ENCODE measurements around the gene NCAN. TPM values are rescaled to one million over a fixed set of nuclear protein-coding genes. Genes with fewer than 3 reads are reported as not detected.

NCAN gene
- total RNA-seq, 1 donor from 2014 or later: not detected

DNA sequence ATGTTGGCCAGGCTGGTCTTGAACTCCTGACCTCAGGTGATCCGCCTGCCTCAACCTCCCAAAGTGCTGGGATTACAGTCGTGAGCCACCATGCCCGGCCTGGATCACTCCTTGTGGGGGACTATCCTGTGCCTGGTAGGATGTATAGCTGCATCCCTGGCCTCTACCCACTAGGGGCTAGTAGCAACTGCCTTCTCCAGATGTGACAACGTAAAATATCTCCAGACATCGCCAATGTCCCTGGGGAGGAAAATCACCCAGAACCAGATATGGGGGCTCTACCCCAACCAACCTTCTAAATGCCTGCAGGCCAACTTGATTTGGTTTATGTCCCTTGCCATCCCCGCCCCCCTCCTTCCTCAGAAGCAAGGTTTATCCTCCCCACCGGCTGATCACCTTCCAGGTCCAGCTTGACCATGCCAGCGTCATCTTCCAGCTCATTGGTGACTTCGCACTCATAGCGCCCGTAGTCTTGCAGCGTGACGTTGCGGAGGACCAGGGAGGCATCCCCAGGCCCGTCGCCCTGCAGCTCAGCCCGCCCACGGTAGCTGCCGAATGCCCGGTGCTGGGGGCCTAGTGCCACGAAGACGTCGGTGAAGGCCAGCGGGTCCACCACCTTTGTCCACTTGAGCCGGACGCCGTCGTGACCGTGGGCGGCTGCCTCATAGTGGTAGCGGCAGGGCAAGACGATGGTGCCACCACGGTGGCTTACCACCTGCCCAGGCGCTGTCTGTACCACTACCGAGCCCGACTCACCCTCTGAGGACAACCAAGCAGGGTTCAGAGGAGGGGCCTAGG lies 48.9 kb downstream of the NCAN start:
- no peaks in the 10 kb centered on the region for H3K4me1 Mint-ChIP-seq (ENCODE audit: low read depth)
- H3K27me3 Mint-ChIP-seq (ENCODE audit: insufficient read depth): peaks cover 36% of the 10 kb centered on the region
- no peak overlapping the region for H3K4me3 Mint-ChIP-seq
- peaks cover 1% of the 10 kb centered on the region for H3K36me3 Mint-ChIP-seq (ENCODE audit: low read depth)
- intact Hi-C loops (cut with micrococcal nuclease): no loop called here
- no peaks in the 10 kb centered on the region for H3K9me3 Mint-ChIP-seq
- DNase-seq (ENCODE audit: low spot score): no peak
- no peak overlapping the region for H3K27ac Mint-ChIP-seq

- Mint-ChIP-seq H3K9me3 (no peaks in the 10 kb centered on the region), H3K36me3 (ENCODE audit: low read depth) (peaks cover 1% of the 10 kb centered on the region), H3K4me3 (no peak overlapping the region), H3K27me3 (ENCODE audit: insufficient read depth) (peaks cover 41% of the 10 kb centered on the region), H3K27ac (no peak overlapping the region), H3K4me1 (ENCODE audit: low read depth) (no peaks in the 10 kb centered on the region)
- intact Hi-C loops (cut with micrococcal nuclease): no loop called here
- no peak for DNase-seq (ENCODE audit: low spot score)
Observed at GRCh38 chr19:19261350-19262189, 49.8 kb downstream of the NCAN start.

DNA sequence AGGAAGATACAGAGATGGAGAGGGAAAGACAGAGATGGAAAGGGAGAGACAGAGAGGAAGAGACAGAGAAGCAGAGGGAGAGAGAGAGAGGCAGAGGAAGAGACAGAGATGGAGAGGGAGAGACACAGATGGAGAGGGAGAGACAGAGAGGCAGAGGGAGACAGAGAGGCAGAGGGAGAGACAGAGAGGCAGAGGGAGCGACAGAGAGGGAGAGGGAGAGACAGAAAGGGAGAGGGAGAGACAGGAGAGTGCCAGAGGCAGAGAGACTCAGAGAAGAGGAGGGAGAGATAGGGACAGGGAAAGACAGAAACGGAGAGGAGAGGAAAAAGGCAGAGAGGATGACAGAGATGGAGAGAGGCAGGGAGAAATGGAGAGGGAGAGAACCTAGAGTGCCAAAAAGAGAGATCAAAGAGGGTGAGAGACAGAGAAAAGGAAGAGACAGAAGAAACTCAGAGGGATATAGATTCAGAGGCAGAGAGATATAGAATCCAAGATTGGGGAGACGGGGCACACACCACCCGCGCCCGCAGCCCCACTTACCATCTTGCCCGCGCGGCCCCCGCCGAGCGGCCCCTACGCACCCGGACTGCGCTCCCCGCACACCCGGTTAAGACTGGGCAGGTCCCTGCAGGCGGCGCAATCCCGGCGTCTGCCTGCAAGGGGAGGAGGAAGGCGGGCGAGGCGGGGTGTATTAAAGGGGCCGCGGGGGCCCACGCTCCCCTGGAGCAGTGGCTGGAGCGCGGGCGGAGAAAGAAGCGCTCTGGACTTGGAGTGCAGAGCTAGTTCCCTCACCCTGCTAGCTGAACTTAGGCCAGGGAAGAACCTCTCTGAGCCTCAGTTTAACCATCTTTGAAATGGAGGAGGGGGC lies 50.7 kb downstream of the NCAN start:
- intact Hi-C loops (cut with micrococcal nuclease): no loop called here
- DNase-seq (ENCODE audit: low spot score): no peak
- Mint-ChIP-seq H3K27ac (no peak overlapping the region), H3K9me3 (no peaks in the 10 kb centered on the region), H3K4me1 (ENCODE audit: low read depth) (no peaks in the 10 kb centered on the region), H3K36me3 (ENCODE audit: low read depth) (peaks cover 1% of the 10 kb centered on the region), H3K4me3 (no peak overlapping the region), H3K27me3 (ENCODE audit: insufficient read depth) (peaks cover 42% of the 10 kb centered on the region)

DNA sequence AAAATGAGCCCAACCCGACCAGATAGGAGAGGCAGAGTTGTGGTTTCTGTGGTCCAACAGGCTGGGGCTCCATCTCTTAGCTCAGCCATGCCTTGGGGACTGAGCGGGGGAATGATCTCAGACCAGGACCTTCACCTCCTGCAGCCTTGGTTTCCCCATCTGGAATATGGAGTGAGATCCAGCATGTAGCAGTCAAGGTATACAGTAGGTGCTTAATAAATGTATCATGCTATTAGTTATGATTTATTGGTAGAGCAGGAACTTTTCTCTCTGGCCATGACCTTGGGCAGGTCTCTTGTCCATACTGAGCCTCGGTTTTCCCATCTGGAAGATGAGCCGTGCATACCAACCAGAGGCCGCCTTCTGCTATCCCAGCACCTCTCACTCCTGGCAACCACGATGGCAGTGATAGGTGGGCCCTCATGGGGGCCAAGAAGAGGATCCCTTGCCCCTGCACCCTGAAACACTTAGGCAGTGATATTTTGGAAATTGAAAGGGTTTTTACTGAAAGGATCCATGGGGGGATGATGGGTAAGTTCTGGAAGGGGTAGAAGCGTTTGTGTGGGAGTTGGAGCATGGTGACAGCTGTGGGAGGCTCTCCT lies 52.2 kb downstream of the NCAN start:
- no peak for DNase-seq (ENCODE audit: low spot score)
- no peaks in the 10 kb centered on the region for H3K9me3 Mint-ChIP-seq
- intact Hi-C loops (cut with micrococcal nuclease): no loop called here
- H3K27me3 Mint-ChIP-seq (ENCODE audit: insufficient read depth): peaks cover 43% of the 10 kb centered on the region
- H3K36me3 Mint-ChIP-seq (ENCODE audit: low read depth): peaks cover 1% of the 10 kb centered on the region
- H3K27ac Mint-ChIP-seq: no peak overlapping the region
- H3K4me1 Mint-ChIP-seq (ENCODE audit: low read depth): no peaks in the 10 kb centered on the region
- no peak overlapping the region for H3K4me3 Mint-ChIP-seq

- Mint-ChIP-seq H3K9me3 (no peaks in the 10 kb centered on the region), H3K36me3 (ENCODE audit: low read depth) (peaks cover under 1% of the 10 kb centered on the region), H3K4me3 (no peak overlapping the region), H3K27ac (no peak overlapping the region), H3K27me3 (ENCODE audit: insufficient read depth) (peaks cover 35% of the 10 kb centered on the region), H3K4me1 (ENCODE audit: low read depth) (no peaks in the 10 kb centered on the region)
- intact Hi-C loops (cut with micrococcal nuclease): no loop called here
- no peak for DNase-seq (ENCODE audit: low spot score)
Observed at GRCh38 chr19:19267305-19267704, 55.5 kb downstream of the NCAN start.

GRCh38 chr19:19268453-19269385 lies 57.0 kb downstream of the NCAN start:
- DNase-seq (ENCODE audit: low spot score): no peak
- peaks cover 30% of the 10 kb centered on the region for H3K27me3 Mint-ChIP-seq (ENCODE audit: insufficient read depth)
- H3K4me3 Mint-ChIP-seq: no peak overlapping the region
- no peak overlapping the region for H3K27ac Mint-ChIP-seq
- no peaks in the 10 kb centered on the region for H3K9me3 Mint-ChIP-seq
- H3K36me3 Mint-ChIP-seq (ENCODE audit: low read depth): peaks cover 6% of the 10 kb centered on the region
- intact Hi-C loops (cut with micrococcal nuclease): no loop called here
- no peaks in the 10 kb centered on the region for H3K4me1 Mint-ChIP-seq (ENCODE audit: low read depth)

GRCh38 chr19:19269952-19270694 lies 58.4 kb downstream of the NCAN start:
- intact Hi-C loops (cut with micrococcal nuclease): no loop called here
- H3K27ac Mint-ChIP-seq: no peak overlapping the region
- H3K4me3 Mint-ChIP-seq: no peak overlapping the region
- no peaks in the 10 kb centered on the region for H3K9me3 Mint-ChIP-seq
- no peak for DNase-seq (ENCODE audit: low spot score)
- H3K4me1 Mint-ChIP-seq (ENCODE audit: low read depth): no peaks in the 10 kb centered on the region
- H3K36me3 Mint-ChIP-seq (ENCODE audit: low read depth): peaks cover 10% of the 10 kb centered on the region
- peaks cover 31% of the 10 kb centered on the region for H3K27me3 Mint-ChIP-seq (ENCODE audit: insufficient read depth)

DNA sequence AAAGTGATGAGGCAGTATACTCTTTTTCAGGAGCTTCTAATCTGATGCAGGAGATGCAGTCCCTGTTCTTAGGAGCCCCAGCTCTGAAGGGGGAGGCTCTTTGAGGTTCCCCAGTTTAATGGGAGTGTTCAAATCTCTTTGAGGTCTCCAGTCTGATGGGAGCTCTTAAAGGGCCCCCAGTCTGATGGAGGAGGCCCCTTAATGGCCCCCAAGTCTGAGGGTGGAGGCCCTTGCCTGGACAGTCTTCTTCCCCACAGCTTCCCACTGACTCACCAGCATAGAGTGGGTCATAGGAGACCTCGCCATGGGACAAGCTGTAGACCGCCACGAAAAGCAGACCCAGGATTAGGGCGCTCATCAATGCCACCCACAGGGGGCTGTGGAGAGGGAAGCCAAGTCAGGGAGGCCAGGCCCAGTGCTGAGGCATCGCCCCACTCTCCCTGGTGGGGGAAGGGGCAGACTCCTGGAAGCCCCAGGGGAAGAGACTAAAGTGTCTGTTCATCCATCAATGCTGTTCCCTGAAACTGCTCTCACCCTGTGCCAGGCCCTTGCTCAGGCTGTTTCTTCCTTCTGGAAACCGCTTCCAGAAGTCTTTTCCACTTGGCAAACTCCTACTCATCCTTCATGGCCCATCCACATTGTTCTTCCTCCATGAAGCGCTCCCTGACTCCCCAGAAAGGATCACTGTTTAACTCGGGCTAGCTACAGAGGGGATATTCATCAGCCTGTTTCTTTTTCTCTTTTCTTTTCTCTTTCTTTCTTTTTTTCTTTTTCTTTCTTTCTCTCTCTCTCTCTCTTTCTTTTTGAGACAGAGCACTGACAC lies 59.2 kb downstream of the NCAN start:
- Mint-ChIP-seq H3K36me3 (ENCODE audit: low read depth) (peaks cover 10% of the 10 kb centered on the region), H3K4me1 (ENCODE audit: low read depth) (no peaks in the 10 kb centered on the region), H3K27ac (no peak overlapping the region), H3K4me3 (no peak overlapping the region), H3K9me3 (no peaks in the 10 kb centered on the region), H3K27me3 (ENCODE audit: insufficient read depth) (peaks cover 25% of the 10 kb centered on the region)
- no peak for DNase-seq (ENCODE audit: low spot score)
- intact Hi-C loops (cut with micrococcal nuclease): no loop called here

- intact Hi-C loops (cut with micrococcal nuclease): no loop called here
- H3K4me3 Mint-ChIP-seq: no peak overlapping the region
- no peak for DNase-seq (ENCODE audit: low spot score)
- peaks cover 24% of the 10 kb centered on the region for H3K27me3 Mint-ChIP-seq (ENCODE audit: insufficient read depth)
- H3K4me1 Mint-ChIP-seq (ENCODE audit: low read depth): no peaks in the 10 kb centered on the region
- H3K36me3 Mint-ChIP-seq (ENCODE audit: low read depth): peaks cover 11% of the 10 kb centered on the region
- H3K27ac Mint-ChIP-seq: no peak overlapping the region
- no peaks in the 10 kb centered on the region for H3K9me3 Mint-ChIP-seq
Observed at GRCh38 chr19:19271828-19272599, 60.3 kb downstream of the NCAN start.

GRCh38 chr19:19274146-19274545 lies 62.4 kb downstream of the NCAN start:
- Mint-ChIP-seq H3K4me1 (ENCODE audit: low read depth) (no peaks in the 10 kb centered on the region), H3K9me3 (no peaks in the 10 kb centered on the region), H3K27me3 (ENCODE audit: insufficient read depth) (peaks cover 21% of the 10 kb centered on the region), H3K4me3 (no peak overlapping the region), H3K36me3 (ENCODE audit: low read depth) (peaks cover 21% of the 10 kb centered on the region), H3K27ac (no peak overlapping the region)
- intact Hi-C loops (cut with micrococcal nuclease): no loop called here
- no peak for DNase-seq (ENCODE audit: low spot score)

Data from activated T-helper 1 cell treated with anti-CD3 and anti-CD28 coated beads, Interleukin-12 subunit alpha, Interleukin-12 subunit beta, Interleukin-2, Interleukin-4 antibody, amounts not matched to agents 30 ng/mL and 10 ng/mL and 1 ng/mL, durations not matched to agents 14 hours and 24 hours and 36 hours (primary cell).